Omental fat pad (tissue), 4 donors: ENCODE results near the gene IGFN1. TPM values are rescaled to one million over a fixed set of nuclear protein-coding genes. Genes with fewer than 3 reads are reported as not detected.
A peak's percentile ranks its signal among the peaks of the same experiment; 100 is the strongest.
"Not testable (repeated sequence)": the region's sequence is repeated elsewhere in the genome, so short reads cannot be mapped to it uniquely, and the experiment has no call there.

ENCODE experiments used
- ATAC-seq: fragments of 150-250 bp; one replicate; pipeline ENCODE4 v1.9.1; 2016; ENCODE audit warnings: mild to moderate bottlenecking, moderate library complexity; ENCODE audit not compliant: low FRiP score
- DNase-seq: peaks from one replicate; pipeline ENCODE4 v3.0.0-alpha.2; 2019; ENCODE audit warnings: low spot score
- CTCF ChIP-seq, 3 donors: fragments of 450-650 bp; IDR thresholded peaks; one replicate each; pipeline ENCODE4 v1.5.1; 2016 to 2017; ENCODE audit warnings: antibody characterized with exemption in 3 of 3, mild to moderate bottlenecking in 3 of 3, moderate library complexity in 2 of 3
- total RNA-seq, 4 donors: library from RNA; depleted of rRNA; stranded (reverse); fragments of >200 nt; gene quantifications; one replicate each; pipeline ENCODE4 v1.1.0, GENCODE V29; 2016

The IGFN1 gene
- total RNA-seq, 4 donors from 2014 or later = 0.12 TPM; not detected in 3

GRCh38 chr1:201153474-201154388 is 36.9 kb upstream of the IGFN1 start:
- TF ChIP-seq CTCF (IDR thresholded peaks at IDR 0.05) = no peak
- ATAC-seq (peak; percentile 80), DNase-seq (no peak)

- DNase-seq (peak; percentile 97), ATAC-seq (peak; percentile 94)
- TF ChIP-seq CTCF (IDR thresholded peaks at IDR 0.05) = no peak
These were observed 36.0 kb upstream of the IGFN1 start, which contains the start of gene TMEM9 for GRCh38 chr1:201154389-201155165. TSS of gene TMEM9 (minus strand) at chr1:201154474. CDS start at chr1:201153923, 551 bp downstream.

GRCh38 chr1:201155354-201155753 is 35.3 kb upstream of the IGFN1 start:
- DNase-seq = no peak
- no peak for TF ChIP-seq CTCF (IDR thresholded peaks at IDR 0.05)
- ATAC-seq = no peak

GRCh38 chr1:201156346-201156745 is 34.3 kb upstream of the IGFN1 start:
- no peak for TF ChIP-seq CTCF (IDR thresholded peaks at IDR 0.05)
- DNase-seq = no peak
- no peak for ATAC-seq

- DNase-seq (no peak), ATAC-seq (no peak)
- no peak for TF ChIP-seq CTCF (IDR thresholded peaks at IDR 0.05)
These were observed 33.8 kb upstream of the IGFN1 start for GRCh38 chr1:201156819-201157218.

- no peak for DNase-seq
- no peak for TF ChIP-seq CTCF (IDR thresholded peaks at IDR 0.05)
- ATAC-seq = no peak
These were observed 32.7 kb upstream of the IGFN1 start for GRCh38 chr1:201157949-201158348.

- not testable (repeated sequence) for ATAC-seq, DNase-seq
These were observed 27.6 kb upstream of the IGFN1 start for GRCh38 chr1:201163036-201163435.
